ENCODE data around the gene RPUSD1.
"Not testable (repeated sequence)": the region's sequence is repeated elsewhere in the genome, so short reads cannot be mapped to it uniquely, and the experiment has no call there.

RPUSD1 gene

DNA sequence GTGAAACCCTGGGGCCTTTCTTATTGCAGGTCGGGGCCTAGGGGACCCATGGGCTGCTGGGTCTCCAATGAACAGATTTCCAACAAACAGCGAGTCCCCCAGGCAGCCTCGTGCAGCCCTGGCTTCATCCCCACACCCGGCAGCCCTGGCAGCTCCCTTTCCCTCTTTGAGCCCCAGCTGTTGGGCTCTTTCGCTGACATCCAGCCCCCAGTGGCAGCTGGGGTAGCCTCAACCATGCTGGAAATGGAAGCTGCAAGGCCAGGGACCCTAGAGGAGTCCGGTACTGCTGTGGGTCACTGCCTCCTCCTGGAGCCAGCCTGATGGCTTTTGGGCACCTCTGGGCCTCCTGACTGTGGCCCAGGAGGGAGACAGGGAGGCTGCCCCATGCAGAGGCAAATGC is 5.9 kb downstream of the RPUSD1 start:
- no peak for DNase-seq (ENCODE audit: low read depth)

DNA sequence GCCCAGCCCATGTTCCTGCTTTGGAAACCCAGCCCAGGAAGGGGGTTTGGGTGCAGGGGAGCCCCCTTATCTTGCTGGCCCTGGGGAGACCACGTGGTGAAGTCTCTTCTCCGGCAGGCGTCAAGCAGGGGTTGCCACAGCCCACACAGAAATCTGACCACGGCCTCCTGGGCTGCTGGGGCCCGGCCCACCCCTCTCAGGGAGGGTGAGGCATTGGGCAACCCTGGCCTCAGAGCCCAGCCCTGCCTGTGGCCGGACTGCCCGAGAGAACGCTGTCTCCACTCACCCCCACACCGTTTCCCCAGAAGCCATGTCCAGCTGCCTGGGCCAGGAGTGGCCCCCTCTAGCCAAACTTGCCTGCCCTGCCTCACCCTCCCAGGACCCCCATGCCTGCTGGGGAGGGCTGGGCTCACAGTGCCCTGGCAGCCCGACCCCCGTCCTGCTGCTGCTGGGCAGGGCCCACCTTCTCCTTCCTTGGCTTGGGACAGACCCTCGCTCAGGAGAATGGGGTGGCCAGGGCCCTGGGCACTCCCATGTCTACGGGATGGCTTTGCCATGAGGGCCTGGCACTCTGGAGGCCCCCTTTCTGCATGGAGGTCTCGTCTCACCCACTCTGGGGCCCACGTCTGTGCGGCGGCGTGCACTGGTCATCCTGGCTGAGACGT is 6.7 kb downstream of the RPUSD1 start:
- no peak for DNase-seq (ENCODE audit: low read depth)

DNA sequence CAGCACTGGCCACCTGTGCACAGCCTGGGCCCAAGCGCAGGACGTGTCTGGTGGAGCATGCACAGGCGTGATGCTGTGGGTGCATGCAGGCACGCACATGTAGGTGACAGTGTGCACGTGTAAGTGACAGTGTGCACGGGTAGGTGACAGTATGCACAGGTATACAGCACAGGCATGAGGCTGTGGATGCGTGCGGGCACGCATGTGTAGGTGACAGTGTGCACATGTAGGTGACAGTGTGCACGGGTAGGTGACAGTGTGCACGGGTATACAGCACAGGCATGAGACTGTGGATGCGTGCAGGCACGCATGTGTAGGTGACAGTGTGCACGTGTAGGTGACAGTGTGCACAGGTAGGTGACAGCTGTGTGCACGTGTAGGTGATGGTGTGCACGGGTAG is 7.9 kb downstream of the RPUSD1 start:
- DNase-seq (ENCODE audit: low read depth): no peak

DNA sequence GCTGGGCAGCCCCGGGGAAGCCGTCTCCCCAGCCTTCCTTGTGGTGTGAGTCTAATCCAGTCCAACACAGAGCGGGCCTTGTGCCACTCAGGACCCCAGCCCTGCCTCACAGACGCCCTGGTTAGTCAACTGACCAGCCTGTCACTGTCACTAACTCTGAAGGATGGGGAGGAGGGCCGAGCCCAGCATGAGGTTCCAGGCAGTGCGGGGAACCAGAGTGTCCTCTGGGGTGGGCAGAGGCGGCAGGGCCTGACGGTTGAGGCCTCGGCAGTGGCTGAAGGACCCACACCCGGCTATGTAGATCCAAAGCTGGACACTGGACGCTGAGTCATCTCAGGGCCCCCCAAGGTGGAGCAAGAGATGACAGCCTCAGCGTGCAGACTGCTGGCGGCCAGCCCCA is 8.6 kb downstream of the RPUSD1 start:
- no peak for DNase-seq (ENCODE audit: low read depth)

DNA sequence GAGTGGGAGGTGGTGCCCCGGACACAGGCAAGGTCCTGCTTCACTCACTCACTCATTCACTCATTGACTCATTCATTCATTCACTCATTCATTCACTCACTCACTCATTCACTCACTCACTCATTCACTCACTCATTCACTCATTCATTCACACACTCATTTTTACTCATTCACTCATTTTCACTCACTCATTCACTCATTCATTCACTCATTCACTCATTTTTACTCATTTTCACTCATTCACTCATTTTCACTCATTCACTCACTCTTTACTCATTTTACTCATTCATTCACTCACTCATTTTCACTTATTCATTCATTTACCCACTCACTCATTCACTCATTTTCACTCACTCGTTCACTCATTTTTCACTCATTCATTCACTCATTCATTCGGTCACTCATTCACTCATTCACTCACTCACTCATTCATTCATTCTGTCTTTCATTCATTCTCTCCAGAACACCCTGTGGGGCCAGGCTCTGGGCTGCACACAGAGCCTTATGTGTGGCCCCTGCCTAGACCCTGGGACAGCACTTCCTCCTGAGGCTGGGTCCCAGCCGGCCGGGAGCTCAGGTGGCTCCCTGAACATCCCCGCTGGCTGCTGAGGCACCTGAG is 9.2 kb downstream of the RPUSD1 start:
- no peak for DNase-seq (ENCODE audit: low read depth)

DNA sequence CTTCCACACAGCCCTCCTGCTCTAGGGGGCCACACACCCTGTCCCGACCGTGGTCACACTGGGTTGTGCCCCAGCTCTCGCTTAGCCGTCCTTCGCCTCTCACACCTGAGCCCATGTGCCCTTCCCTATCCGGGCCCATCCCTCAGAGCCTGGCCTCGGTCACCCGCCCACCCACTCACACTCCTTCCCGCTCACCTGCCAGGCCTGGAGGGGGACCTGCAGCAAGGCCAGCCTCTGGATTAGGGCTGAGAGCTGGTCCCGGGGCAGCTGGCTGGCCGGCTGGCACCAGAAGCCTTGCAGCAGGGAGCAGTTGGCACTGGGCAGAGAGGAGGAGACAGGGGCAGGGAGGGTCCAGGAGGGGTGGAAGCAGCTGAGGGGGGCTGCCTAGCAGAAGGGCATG is 9.7 kb downstream of the RPUSD1 start:
- DNase-seq (ENCODE audit: low read depth): no peak

DNA sequence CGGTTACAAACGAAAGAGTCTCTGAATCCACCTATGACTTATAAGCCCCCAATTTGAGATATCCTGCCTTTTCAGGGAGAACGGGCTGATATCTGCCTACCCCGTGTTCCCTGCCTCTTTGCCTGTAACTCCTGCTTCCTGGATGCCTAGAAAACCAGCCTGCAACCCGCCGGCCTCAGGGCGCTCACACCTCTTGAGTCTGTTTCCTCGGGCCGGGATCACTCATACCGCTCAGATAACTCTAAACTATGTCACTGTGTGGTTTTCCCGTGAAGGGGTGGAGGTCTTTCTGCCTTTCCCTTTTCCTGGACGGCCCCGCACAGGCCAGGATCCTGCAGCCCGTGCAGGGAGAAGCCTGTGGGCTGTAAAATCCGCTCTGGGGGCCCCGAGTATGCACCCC is 10.4 kb downstream of the RPUSD1 start:
- DNase-seq (ENCODE audit: low read depth): no peak

DNA sequence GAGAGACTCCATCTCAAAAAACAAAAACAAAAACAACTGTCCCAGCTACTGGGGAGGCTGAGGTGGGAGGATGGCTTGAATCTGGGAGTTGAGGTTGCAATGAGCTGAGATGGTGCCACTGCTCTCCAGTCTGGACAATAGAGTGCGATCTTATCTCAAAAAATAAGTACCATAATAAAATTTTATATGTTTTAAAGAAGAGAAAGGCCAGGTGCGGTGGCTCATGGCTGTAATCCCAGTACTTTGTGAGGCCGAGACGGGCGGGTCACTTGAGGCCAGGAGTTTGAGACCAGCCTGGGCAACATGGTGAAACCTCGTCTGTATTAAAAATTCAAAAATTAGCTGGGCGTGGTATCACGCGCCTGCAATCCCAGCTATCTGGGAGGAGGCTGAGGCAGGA is 11.4 kb downstream of the RPUSD1 start:
- DNase-seq (ENCODE audit: low read depth): no peak

DNA sequence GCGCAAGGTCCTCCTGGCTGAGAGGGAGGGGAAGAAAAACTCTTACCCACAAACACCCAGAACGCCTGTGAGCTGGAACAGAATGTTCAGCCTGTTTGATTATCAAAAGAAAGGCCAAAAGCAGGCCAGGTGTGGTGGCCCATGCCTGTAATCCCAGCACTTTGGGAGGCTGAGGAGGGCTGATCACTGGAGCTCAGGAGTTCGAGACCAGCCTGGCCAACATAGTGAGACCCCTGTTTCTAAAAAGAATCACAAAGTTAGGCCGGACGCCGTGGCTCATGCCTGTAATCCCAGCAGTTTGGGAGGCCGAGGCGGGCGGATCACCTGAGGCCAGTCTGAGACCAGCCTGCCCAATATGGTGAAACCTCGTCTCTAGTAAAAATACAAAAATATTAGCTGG is 11.9 kb downstream of the RPUSD1 start:
- DNase-seq (ENCODE audit: low read depth): not testable (repeated sequence)

DNA sequence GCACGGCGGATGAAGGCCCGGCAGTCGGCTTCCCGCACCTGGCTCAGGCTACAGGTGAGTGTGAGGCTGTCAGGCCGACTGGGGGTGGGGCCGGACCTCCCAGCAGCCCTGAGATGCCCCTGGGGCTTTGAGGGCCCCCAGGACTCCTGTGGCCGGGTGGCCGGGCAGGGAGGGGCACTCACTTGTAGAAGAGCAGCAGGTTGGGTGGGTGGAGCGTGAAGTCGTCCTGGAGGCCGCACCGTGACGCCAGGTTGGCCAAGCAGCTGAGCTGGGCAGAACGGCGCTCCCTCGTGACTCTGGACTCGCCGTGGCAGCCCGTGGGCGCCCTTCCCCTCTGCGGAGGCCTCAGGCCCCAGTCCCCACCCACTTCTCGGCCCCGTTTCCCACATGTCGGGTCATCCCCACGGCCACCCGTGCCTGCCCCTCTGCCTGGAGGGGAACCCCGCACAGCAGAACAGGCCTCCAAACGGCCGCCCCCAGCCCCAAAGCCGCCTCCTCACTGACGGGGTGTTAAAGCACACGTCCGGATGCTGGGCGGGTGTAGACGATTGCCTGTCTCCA is 12.9 kb downstream of the RPUSD1 start:
- DNase-seq (ENCODE audit: low read depth): no peak

DNA sequence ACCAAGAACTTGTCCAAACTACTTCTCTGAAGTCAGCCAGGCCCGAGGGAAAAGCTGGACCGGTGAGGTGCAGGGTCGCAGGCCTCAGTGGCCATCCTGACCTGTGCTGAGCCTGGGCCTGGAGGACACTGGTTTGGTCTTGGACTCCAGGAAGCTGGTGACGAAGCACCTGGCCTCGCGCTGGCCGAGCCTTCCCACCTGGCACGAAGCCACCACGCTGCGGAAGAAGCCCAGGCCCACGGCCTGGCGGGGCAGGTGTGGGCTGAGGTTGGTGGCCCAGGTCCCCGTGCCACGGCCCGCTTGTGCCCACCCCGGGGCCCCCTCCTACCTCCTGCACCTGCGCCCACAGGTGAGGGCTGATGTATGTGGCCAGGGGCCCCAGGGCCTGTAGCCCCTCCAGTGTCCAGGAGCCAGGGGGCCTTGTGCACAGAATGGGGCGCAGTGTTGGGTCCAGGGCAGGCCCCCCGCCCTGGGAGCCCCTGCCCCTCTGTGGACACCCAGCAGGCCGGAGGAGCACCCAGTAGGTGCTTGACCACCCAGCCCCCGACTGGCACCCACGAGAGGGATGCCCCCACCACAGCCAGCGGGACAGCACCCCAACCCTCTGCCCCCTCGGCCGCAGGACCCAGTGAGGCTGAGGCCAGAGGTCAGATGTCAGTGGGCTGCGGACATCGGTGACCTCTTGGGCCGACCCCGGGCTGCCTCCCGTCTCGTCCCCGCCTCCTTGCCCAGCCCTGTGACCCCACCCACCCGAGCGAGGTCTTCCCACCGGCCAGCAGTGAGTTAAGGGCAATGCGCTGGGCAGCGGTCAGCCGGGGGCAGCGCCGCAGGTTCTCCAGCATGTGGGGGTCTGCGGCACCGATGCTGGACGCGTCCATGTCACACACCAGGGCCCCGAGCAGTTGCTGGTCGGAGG is 13.8 kb downstream of the RPUSD1 start:
- no peak for DNase-seq (ENCODE audit: low read depth)

DNA sequence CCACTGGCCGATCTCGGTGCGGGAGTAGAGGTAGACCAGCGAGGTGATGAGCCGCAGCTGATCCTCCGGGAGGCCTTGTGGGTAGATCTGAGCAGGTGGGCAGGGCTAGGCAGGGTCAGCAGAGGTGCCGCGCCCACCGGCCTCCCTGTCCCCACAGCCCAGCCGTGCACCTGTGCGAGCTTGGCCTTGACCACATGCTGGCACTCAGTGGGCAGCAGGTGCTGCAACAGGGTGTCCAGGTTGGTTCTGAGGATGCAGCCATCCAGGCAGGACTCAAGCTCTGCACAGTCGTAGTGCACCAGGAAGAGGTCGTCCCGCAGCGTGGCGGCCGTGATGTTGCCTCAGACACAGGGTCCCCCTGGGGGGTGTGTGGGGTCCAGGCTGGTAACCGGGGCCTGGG is 15.2 kb downstream of the RPUSD1 start:
- no peak for DNase-seq (ENCODE audit: low read depth)

DNA sequence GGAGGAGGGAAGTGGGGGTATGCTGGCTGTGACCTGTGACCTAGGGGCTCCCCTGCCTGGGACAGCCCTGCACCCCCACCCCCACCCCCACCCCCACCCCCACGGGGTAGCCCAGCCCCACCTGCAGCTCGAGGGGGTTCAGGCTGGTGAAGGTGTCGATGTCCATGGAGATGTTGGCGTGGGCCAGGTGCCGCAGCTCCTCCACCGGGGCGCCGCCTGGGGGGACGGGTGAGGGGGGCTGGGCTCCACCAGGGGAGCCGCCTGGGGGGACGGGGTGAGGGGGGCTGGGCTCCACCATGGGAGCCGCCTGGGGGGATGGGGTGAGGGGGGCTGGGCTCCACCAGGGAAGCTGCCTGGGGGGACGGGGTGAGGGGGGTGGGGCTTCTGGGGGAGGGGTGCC is 17.8 kb downstream of the RPUSD1 start:
- DNase-seq (ENCODE audit: low read depth): no peak

DNA sequence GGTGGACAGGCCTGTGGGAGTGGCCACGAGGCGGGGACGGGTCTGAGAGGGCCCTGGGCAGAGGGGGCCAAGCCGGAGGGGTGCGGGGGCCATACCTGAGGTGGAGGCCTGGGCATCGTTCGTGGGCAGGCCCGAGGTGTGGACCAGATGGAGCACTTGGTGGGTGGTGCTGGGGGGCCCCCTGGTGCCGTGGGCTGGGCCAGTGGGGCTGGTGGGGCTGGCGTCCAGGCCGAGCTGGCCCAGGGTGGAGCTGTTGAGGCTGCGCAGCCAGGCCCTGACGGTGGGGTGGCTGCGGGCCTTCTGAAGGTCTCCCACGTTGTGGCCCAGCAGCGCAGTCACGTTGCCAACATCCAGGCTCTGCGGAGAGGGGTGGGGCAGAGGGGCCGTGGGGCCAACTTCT is 18.2 kb downstream of the RPUSD1 start:
- DNase-seq (ENCODE audit: low read depth): no peak

DNA sequence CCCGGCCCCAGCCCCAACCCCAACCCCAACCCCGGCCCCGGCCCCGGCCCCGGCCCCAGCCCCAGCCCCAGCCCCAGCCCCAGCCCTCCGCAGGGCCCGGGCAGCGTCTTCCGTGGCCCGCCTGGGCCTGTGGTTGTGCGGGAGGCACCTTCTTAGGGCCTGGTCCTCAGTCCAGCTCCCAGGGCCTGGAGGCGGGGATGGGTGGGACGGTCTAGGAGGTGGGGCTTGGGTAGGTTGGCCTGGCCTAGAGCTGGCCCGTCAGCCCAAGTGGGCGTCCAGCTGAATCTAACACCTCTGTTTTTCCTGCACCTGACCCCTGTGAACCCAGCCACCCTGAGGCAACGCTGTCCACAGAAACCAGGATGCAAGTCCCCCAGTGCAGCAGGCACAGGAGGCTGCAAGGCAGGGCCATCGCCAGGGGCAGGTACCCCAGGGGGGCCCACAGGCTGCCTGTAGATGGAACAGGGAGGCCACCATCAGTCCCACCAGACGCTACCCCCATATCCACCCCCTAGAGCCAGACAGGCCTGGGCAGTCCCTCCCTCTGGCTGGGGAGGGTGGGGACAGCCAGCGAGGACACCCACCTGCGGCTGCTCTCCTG is 18.9 kb downstream of the RPUSD1 start:
- no peak for DNase-seq (ENCODE audit: low read depth)

DNA sequence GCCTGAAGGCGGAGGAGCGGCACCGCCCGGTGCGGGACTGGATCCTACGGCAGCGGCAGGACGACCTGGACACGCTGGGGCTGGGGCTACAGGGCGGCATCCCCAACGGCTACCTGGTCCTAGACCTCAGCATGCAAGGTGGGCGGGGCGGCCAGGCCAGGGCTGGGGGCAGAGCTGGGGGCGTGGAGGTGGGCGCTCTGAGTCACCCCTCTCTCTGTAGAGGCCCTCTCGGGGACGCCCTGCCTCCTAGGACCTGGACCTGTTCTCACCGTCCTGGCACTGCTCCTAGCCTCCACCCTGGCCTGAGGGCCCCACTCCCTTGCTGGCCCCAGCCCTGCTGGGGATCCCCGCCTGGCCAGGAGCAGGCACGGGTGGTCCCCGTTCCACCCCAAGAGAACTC is 19.8 kb downstream of the RPUSD1 start:
- DNase-seq (ENCODE audit: low read depth): no peak

DNA sequence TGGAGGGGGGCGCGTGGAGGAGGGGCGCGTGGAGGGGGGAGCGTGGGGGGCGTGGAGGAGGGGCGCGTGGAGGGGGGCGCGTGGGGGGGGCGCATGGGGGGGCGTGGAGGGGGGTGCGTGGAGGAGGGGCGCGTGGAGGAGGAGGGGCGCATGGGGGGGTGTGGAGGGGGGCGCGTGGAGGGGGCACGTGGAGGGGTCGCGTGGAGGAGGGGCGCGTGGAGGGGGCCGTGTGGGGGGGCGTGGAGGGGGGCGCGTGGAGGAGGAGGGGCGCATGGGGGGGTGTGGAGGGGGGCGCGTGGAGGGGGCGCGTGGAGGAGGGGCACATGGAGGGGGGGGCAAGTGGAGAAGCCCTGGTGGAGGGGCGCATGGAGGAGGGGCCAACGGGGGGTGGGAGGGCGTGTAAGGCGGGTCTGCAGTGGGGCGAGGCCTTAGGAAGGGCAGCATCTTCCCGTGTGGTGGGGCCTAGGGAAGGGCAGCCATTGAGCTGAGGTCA is 20.4 kb downstream of the RPUSD1 start:
- DNase-seq (ENCODE audit: low read depth): no peak

DNA sequence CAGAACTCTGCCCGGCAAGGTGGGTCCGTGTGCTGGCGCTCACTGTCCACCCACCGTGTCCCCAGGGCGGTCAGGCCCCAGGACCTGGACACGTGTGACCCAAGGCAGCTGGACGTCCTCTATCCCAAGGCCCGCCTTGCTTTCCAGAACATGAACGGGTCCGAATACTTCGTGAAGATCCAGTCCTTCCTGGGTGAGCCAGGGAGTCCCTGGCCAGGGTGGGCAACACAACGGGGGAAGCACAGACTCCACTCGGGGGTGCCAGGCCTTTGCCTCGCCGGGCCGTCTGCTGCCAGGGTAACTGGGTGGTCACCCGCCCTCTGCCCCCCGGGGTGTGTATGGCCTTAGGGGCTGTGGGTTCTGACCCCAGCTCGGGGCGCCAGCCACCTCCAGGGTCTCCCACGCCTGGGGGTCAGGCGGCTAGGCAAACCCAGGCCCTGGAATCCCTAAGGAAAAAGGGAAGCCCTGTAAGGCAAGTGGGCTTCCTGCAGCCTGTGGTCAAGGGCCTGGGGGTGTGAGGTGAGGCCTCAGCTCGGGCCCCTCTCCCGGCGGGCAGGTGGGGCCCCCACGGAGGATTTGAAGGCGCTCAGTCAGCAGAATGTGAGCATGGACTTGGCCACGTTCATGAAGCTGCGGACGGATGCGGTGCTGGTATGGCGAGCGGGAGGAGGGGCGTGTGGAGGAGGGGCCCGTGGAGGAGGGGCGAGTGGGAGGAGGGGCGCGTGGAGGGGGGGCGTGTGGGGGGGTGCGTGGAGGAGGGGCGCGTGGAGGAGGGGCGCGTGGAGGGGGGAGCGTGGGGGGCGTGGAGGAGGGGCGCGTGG is 21.2 kb downstream of the RPUSD1 start:
- no peak for DNase-seq (ENCODE audit: low read depth)

DNA sequence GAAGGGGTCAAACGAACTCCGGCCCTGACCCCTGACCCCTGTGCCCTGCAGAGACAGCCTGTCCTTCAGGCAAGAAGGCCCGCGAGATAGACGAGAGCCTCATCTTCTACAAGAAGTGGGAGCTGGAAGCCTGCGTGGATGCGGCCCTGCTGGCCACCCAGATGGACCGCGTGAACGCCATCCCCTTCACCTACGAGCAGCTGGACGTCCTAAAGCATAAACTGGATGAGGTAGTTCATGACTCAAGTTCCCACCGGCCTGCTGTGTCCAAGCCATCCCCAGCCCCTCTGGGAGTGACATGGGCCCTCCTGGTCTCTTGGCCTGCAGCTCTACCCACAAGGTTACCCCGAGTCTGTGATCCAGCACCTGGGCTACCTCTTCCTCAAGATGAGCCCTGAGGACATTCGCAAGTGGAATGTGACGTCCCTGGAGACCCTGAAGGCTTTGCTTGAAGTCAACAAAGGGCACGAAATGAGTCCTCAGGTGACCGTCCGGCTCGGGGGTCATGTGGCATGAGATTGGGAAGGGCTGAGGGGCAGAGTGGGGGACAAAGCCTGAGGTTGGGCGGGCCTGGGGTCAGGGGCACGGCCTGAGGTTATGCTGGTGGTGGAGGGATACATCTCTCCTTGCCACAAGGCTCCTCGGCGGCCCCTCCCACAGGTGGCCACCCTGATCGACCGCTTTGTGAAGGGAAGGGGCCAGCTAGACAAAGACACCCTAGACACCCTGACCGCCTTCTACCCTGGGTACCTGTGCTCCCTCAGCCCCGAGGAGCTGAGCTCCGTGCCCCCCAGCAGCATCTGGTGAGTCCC is 22.0 kb downstream of the RPUSD1 start:
- no peak for DNase-seq (ENCODE audit: low read depth)

DNA sequence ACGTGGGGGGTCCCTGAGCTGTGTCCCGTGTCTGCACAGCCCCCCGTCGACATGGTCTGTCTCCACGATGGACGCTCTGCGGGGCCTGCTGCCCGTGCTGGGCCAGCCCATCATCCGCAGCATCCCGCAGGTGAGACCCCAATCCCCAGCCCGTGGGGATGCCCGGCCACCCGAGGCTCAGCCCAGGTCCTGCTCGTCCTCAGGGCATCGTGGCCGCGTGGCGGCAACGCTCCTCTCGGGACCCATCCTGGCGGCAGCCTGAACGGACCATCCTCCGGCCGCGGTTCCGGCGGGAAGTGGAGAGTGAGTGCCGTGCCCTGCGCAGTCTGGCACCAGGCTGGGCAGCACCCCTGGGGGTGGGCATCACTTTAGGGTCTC is 22.7 kb downstream of the RPUSD1 start:
- DNase-seq (ENCODE audit: low read depth): no peak
